ENCODE measurements around the gene HHIPL1. TPM values are rescaled to one million over a fixed set of nuclear protein-coding genes. Genes with fewer than 3 reads are reported as not detected.
"Not testable (repeated sequence)": the region's sequence is repeated elsewhere in the genome, so short reads cannot be mapped to it uniquely, and the experiment has no call there.

HHIPL1 gene
- polyA plus RNA-seq, 5 donors = 1.9 to 3.3 (median 2.1) TPM

DNA sequence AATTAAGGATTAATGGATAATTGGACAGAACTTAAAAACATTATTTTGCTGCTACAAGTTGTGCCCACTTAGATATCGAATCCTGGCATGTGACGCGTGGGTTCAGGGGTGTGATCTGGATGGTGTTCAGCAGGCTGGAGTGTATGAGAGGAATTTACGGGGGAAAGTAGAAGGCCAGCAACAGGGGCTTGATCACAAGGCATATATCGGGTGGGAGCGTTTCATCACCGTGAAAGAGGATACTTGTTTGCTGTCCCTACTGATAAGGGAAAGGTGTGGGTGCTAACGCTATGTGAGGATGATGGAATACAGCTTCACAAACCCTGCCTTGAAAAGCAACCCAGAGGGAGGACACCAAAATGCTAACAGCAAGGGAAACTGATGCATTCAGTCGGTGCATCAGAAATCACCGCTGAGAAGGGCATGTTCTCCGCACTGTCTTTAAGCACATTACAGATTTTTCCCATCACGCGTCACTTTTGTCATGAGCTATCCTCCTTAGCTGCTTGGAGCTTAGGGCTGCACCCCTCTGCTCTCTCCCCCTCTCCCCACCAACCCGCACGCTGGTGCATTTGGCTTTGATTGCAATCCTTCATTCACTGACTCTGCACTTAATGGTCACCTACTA lies 13.4 kb downstream of the HHIPL1 start:
- DNase-seq = peak; percentile 38 to 52

DNA sequence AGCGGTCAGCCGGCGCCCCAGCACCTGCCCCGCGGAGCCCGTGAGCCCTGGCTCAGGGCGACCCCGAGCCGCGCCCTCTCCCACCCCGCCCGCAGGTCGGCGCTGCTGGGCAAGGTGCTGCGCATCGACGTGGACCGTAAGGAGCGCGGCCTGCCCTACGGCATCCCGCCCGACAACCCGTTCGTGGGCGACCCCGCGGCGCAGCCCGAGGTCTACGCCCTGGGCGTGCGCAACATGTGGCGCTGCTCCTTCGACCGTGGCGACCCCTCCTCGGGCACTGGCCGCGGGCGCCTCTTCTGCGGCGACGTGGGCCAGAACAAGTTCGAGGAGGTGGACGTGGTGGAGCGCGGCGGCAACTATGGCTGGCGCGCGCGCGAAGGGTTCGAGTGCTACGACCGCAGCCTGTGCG lies 14.4 kb downstream of the HHIPL1 start:
- DNase-seq = no peak

DNA sequence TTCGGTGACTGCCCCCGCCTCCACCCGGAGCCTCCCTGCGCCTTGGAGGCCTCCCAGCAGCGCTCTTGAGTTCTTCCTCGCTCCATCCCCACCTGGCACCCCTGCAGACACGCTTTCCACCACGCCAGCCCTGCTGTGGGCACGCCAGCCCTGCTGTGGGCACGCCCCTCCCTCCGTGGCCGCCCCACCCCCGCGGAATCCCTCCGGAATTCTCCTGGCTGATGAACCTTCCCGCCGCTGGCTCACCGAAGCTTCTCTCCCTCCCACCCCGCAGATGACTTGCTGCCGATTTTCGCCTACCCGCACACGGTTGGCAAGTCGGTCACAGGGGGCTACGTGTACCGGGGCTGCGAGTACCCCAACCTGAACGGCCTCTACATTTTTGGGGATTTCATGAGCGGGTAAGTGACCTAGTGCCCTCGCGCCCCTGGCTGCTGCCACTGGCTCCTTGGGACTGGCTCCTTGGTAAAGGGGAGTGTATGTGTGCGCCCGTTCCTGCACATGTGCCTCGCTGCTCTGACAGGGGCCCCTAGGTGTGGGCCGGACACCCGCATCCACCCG lies 15.2 kb downstream of the HHIPL1 start:
- no peak for DNase-seq

DNA sequence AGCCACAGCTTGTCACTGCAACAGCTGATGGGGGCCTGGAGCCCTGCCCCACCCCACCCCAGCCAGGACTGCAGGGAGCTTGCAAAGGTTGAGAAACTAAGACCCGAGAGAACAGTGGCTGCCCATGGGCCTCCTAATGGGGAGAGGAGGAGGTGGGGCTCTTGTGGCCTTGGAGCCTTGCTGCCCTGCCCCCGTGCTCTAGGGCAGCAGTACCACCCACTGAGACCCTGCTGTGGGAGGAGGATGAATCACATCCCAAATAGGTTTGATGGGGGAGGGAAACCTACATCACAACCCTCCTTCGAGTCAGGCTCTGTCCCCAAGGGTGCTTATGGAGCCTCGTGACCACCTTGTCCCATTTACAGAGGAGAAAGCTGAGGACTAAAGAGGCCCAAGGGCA lies 15.9 kb downstream of the HHIPL1 start:
- no peak for DNase-seq

DNA sequence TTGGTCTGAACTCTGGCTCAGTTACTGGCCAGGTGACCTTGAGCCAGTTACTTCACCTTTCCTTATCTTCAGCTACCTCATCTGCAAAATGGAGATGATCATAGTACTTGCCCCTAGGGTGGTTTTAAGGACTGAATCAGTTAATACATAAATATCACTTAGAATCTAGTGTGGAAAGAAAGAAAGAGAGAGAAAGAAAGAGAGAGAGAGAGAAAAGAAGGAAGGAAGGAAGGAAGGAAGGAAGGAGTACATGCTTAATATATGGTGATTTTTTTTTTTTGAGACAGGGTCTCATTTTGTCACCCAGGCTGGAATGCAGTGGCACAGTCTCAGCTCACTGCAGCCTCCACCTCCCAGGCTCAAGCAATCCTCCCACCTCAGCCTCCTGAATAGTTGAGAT lies 16.3 kb downstream of the HHIPL1 start:
- not testable (repeated sequence) for DNase-seq

DNA sequence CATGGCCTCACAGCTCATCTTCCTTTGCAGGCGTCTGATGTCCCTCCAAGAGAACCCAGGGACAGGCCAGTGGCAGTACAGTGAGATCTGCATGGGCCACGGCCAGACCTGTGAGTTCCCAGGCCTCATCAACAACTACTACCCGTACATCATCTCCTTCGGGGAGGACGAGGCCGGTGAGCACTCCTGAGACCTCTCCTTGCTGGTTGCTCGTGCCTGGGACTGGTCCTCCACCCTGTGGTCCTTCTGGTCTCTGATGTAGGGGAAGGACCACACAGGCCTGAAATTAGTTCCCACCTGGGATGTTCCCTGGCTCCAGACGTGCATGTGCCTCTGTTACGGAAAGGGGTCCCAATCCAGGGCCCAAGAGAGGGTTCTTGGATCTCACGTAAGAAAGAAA lies 17.9 kb downstream of the HHIPL1 start:
- DNase-seq = no peak

DNA sequence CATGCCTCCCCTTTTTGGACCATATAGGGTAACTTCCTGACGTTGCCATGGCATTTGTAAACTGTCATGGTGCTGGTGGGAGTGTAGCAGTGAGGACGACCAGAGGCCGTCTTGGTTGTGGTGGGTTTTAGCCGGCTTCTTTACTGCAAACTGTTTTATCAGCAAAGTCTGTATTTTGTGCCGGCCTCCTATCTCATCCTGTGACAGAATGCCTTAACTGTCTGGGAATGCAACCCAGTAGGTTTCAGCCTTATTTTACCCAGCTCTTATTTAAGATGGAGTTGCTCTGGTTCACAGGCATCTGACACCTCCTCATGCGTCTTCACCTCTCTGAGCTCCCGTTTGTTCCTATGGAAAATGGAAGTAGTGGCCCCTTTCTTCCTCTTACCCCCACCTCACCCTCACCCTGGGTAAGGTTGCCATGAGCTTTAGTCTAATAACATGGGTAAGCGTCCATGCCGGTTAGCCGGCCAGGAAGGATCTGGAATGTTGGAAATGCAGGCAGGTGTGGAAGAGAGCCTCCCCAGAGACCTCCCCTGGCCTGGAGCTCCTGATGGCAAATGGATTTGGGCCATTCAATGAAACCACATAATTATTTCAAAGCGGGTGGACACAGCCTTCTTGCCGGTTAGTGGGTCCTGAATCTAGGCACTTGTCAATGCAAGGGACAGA lies 18.6 kb downstream of the HHIPL1 start:
- no peak for DNase-seq

DNA sequence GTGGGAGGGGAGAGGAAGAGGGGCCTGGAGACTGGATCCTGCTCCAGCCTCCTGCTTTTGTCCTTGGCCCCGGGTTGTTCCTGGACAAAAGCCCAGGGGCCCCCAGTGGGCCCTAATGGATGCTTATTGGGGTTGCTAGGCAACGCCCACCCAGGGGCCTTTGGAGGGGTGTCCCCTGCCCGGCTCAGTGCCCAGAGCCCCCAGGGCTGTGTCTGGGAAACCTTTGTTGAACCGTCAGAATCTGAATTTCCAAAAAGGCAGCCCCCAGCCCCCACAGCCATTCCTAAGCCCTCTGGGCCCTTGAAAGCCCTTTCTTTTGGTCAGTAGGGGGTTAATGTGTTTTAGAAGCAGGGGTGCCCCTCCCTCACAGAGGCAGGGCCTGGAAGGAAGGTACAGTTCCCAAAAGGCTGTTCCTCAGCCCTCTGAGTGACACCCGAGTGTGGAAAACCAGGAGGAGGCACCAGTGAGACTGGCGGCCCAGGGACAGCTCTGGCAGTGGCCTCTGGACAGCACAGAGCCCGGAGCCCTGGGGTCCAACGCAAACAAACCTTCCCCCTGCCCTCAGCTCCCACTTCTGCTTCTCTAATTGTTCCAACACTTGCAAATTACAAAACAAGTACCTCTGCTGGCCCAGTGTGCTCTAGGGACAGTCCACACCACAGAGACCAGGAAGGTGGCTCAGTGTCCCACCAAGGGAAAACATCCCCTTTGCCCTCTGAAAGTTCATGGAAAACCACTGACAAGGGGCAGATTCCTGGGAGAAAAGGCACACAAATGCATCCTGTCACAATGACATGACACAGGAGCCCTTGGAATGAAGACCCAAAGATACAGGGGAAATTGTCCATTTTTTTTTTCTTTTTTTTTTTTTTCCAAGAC lies 19.4 kb downstream of the HHIPL1 start:
- no peak for DNase-seq

DNA sequence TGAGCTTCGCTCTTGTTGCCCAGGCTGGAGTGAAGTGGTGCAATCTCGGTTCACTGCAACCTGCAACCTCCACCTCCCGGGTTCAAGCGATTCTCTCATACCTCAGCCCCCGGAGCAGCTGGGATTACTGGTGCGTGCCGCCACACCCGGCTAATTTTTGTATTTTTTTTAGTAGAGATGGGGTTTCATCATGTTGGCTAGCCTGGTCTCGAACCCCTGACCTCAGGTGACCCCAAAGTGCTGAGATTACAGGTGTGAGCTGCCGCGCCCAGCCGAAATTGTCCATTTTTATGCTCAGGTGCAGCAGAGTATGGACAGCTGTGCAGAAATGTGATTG lies 20.0 kb downstream of the HHIPL1 start:
- DNase-seq = no peak

DNA sequence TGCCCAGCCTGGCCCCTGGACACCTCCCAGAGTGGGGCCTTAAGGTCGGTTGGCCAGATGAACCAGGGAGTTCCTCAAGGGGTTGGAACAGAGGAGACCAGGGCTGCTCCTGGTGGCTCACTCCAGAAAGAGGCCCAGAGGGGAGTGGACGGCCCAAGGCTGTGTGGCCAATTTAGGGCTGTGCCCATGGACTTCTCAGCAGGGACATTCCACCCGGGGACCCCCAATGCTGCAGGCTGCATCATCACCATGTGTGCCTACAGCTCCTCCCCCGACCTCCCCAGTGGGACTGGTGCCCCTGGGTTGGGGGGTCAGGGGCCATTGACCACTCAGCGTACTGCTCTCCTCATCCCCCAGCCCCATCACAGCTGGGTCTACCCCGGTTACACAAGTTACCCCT lies 21.6 kb downstream of the HHIPL1 start:
- DNase-seq = no peak

DNA sequence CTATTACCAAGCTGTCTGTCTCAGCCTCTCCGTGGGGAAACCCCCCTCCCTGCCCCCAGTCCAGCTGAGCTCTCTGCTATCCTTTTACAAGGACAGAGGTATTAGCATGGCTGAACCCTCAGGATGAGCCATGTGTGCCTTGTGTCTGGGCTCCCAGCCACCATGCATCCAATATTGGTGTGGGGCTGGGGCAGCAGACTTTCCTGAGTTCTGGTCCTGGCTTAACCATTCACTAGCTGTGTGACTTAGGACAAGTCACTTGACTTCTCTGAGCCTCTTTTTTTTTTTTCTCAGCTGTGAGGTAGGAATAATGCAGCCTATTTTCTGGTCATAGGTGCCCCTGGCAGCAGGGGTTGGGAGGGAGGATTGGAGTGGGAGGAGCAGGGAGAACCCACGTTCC lies 22.1 kb downstream of the HHIPL1 start:
- no peak for DNase-seq

DNA sequence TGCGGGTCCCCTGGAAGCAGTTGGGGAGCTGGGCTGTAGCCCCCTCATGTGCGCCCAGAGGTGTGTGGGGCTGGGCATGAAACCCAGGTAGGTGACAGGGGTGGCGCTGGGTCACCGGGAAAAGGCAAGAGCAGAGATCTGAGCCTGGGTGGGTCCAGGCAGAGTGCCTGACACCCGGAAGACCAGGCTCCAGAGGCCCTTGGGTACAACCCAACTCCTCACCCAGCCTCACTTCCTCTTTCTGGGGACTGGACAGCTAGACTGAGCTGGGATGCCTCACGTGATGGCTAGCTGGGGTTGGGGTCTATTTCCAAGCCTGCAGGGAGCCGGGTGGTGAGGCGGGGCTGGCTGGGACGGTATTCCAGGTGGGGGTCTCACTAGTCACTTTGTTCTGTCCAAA lies 22.9 kb downstream of the HHIPL1 start:
- DNase-seq = no peak

DNA sequence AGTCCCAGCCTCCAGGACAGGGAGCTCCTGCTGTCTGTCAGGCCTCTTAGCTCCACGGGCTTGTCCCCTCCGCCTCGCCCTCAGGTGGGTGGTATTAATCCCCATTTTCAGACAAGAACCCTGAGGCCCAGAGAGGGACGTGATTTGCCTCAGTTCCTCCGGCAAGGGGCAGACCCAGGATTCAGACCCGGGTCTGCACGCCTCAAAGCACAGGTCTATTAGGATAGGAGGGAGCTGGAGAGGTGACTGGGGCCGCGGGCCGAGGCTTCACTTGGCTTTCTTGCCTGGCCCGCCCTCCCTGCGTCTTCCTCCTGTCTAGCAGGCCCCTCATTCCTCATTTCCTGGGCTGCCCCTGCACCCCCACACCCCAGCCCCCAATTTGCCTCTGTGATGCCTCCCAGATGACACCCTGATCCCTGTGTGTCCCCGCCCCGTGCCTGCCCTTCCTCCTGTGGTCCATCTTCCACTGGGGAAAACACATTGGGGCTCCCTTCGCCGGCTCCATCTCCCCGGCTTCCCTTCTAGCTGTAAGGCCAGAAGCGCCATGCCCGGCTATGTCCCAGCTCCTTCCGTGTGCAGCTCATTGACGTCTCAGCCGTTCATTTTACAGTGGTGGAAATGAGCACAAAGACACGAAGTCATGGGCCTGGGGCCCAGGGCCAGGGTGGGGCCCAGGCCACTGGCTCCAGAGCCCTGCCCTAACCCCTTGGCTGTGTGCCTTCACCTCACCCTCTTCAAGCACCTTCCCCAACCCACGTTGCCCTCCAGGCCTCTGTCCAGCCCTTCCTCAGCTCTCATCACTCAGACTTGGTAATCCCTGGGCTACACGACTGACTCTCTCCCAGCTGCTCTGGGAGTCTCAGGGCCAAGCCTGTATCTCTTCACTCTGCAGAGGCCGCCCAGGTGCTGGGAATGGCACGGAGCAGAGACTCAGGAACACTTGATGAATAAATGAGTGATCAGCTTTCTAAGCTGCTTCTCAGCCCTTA lies 23.7 kb downstream of the HHIPL1 start:
- DNase-seq = no peak

DNA sequence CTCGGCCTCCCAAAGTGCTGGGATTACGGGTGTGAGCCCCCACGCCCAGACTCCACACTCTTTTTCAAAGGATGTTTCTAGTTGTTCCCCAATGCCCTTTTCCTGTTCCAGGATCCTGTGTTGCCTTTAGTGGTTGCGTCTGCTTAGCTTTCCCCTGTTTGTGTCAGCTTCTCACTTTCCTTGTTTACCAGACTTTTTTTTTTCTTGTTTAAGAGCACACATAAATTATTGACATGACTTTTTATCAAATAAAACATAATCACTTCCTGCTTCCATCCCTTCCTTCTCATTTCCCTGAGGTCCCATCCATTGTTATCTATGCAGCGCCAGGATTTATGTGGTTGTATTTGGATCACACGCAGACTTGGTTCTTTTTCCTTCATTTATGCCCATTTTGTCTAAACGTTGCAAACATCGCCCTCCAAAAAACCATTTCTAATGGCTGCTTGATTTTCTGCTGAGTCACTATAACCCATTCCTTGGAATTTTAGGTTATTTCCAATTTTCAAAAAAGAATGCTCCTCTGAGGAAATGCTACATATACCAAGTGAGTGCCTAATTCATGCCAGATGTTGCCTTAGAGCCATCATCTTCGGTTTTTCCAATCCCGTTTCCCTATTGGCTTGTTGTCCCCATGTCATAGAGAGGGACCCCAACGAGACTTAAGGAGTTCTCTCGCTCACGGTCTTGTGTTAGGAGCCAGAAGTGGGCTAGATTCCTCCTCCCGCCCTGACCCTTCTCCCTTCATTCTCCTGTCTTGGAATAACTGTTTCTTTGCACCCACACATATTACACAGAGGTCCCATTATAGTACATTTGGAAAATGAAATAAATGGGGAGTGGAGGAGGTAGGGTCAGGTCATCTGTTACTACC lies 25.7 kb downstream of the HHIPL1 start:
- DNase-seq = no peak

DNA sequence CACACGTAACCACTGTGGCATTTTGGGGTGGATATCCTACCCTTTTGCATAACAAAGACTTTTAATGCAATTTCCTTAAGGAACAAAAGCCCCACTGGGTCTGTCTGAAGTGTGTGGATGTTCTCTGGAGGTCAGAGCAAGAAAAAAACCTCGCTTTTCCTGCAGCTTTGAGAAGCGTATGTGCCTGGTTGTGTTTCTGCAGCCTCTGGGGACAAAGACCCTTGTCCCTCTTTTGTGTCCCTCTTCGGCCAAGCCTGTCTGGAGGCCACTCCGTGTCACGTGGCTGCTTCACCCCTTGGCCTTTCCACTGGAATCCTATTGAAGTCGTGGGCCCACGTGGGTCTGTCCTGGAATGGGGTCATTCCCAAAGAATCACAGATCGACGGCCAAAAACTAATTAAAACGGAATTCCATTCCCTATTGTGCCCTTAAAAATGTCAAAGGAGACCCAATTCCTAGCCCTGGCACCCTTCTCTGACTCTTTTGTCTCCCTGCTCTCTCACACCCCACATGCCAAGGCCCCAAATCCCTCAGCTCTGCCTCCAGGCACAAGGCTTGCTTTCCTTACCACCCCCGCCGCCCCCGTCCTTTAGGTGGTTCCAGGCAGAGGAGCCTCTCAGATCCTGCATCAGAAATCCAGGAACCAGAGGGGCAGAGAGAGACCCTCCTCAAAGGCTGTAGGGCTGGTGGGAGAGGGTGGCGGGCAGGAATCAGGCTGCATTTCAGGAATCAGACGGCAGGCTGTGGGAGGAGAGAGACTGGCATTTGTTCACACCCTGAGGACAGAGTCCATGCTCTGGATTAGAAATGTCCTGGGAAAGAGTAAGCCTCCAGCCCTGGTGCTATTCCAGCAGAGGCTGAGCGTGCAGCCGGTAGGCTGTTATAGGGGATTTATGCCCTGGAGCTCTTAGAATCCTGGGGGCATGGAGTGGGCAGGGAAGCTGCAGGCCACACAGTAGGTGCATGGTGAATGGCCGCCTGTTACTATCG lies 26.6 kb downstream of the HHIPL1 start:
- DNase-seq = no peak

DNA sequence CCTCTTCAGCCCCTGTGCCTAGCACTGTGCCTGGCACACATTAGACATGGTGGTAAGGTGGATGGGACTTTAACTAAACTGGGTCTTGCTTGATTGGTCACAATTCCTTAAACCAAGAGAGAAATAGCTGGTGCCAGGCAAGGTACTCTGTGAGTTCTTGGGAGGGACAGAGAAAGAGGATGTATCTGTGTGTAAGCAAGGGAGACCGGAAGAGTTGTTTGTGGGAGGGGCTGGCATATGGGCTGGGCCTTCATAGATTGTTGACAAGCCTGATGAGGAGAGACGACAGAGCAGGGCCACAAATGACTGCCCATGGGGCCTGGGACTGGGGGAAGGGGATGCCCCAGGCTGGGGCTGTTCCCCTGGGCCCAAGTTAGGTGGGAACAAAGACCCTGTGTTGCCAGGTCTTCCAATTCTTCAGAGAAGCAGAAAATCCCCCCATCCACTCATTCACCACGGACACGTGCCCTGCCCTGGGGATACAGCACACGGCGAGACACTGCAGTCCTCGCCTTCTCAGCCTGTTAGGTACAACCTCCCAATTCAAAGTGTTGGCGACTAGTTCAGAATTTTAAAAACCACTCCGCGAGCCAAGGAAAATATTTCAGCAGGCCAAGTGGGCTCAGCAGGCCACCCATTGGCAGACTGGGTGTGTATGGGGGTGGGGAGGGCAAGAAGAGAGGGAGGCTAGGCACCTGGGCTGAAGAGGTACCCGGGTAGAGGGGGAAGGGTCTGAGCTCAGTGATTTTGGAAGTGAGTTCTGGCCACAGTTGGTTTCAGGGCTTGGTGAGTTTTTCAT lies 27.8 kb downstream of the HHIPL1 start:
- DNase-seq = no peak

DNA sequence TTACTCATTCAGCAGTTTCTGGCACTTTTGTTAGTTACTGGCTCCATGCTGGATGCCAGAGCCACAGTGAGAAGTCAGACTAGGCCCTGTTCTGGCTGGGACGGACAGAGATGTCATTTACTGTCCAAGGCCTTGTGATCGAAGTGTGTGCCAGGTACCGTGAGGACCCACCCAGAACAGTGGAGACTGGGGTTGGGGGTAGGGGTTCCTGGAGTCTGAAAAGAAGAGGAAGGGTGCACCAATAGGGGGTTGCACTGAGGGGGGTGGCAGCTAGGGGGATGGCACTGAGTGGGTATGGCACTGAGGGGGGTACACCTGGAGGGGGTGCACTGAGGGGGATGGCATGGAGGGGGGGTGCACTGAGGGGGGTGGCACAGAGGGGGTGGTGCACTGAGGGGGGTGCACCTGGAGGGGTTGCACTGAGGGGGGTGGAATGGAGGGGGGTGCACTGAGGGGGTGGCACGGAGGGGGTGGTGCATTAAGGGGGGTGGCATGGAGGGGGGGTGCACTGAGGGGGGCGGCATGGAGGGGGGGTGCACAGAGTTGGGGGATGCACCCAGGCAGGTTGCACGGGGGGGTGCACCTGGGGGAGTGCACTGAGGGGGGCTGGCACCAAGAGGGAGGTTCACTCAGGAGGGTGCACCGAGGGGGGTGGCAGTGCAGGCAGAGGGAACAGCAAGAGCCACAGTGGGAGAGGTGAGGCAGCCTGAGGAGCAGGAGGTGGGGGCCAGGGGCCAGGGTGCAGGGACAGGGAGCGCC lies 28.6 kb downstream of the HHIPL1 start:
- DNase-seq = no peak
